ENCODE measurements around the gene MXRA5. TPM values are rescaled to one million over a fixed set of nuclear protein-coding genes. Genes with fewer than 3 reads are reported as not detected.

MXRA5 gene
- total and polyA plus RNA-seq, 2 of the 8 experiments (the other 6 are each of a cell fraction or from before 2014, with no cell fraction given): 0.56 to 1.7 TPM

DNA sequence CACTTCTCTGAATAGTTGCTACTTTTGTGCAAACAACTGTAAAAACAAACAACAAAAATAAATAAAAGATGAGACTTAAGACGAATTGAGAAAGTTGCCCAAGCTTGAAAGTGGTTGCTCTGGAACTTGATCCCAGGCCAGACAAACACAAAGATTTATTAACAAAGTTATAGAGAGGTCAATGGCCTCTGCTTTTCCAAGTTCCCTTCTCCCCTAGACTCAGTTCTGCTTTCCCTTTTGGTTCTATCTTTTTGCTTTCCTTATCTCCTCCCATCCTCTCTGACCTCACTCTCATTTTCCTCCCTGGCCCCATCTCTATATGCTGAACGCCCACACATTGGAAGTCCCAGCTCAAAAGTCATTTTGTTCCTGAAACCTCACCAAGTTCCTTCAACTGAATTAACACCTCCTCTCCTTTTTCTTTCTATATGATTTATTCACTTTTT lies 82.7 kb downstream of the MXRA5 start:
- ChIA-PET CTCF (ENCODE audit: partially characterized antibody) (no interaction called here), POLR2A (ENCODE audit: partially characterized antibody) (no interaction called here)
- WGBS, 2 experiments (ENCODE audit: extremely low coverage in 1 of 2, insufficient coverage in 1 of 2, insufficient read length in 1 of 2, insufficient replicate concordance in 2 of 2, low coverage in 1 of 2, low lambda C conversion rate in 2 of 2, missing lambda C conversion rate in 1 of 2): 83% methylated on average over 2 of the region's 2 CpGs; no CpG with 5 or more reads in 1 of the 2 experiments
- Histone ChIP-seq H4K20me1 (replicated peaks in 1 of 2; ENCODE audit: control insufficient read depth in 1 of 2, insufficient read depth in 2 of 2, low read length in 2 of 2) (no peaks in the 10 kb centered on the region), H2BK12ac (ENCODE audit: low read depth, low read length) (no peak overlapping the region), H2BK15ac (ENCODE audit: low read length) (no peak overlapping the region), H3K36me3 (ENCODE audit: control insufficient read depth in 2 of 4, insufficient read depth in 4 of 4, low read length in 3 of 4) (no peaks in the 10 kb centered on the region), H4K8ac (ENCODE audit: extremely low read depth, insufficient read depth, low read length) (no peak overlapping the region), H3K14ac (ENCODE audit: insufficient read length) (no peak overlapping the region), H3K4me3 (ENCODE audit: extremely low read depth in 1 of 4, insufficient read depth in 2 of 4, low read depth in 3 of 4, low read length in 4 of 4) (no peak overlapping the region), H2BK120ac (replicated peaks; ENCODE audit: low read depth, low read length) (no peak overlapping the region), H3K79me2 (ENCODE audit: control insufficient read depth in 1 of 2, insufficient read depth in 2 of 2, low read length in 2 of 2) (no peaks in the 10 kb centered on the region), H3K4ac (replicated peaks; ENCODE audit: insufficient read length, low read depth, low read length) (no peak overlapping the region), H3K9ac (replicated peaks in 1 of 4; ENCODE audit: extremely low read depth in 1 of 4, low read depth in 3 of 4, low read length in 3 of 4) (no peak overlapping the region), H3K27me3 (replicated peaks in 1 of 4; ENCODE audit: control insufficient read depth in 3 of 4, extremely low read depth in 1 of 4, insufficient read depth in 3 of 4, low read length in 3 of 4) (no peaks in the 10 kb centered on the region), H3K9me3 (ENCODE audit: insufficient read depth in 2 of 2, low read depth in 1 of 2, low read length in 1 of 2) (no peaks in the 10 kb centered on the region), H4K91ac (replicated peaks; ENCODE audit: insufficient read length, low read length) (no peak overlapping the region), H2BK20ac (ENCODE audit: low read length) (no peak overlapping the region), H3K4me1 (replicated peaks in 1 of 4; ENCODE audit: control insufficient read depth in 3 of 4, insufficient read depth in 4 of 4, low read length in 3 of 4) (no peaks in the 10 kb centered on the region), H3K18ac (ENCODE audit: extremely low read depth, low read length) (no peak overlapping the region), H3K4me2 (ENCODE audit: insufficient read depth in 1 of 2, low read depth in 2 of 2, low read length in 2 of 2) (no peak overlapping the region), H2AK5ac (ENCODE audit: low read depth, low read length) (no peak overlapping the region), H2BK5ac (ENCODE audit: low read depth, low read length) (no peak overlapping the region), H3K23ac (ENCODE audit: insufficient read length) (no peak overlapping the region), H3K56ac (replicated peaks; ENCODE audit: insufficient read length, low read depth, low read length) (no peak overlapping the region), H3K27ac (ENCODE audit: low read depth, low read length) (no peak overlapping the region), H2AFZ (ENCODE audit: low read length) (no peak overlapping the region), H4K5ac (ENCODE audit: insufficient read length, low read depth, low read length) (no peak overlapping the region), H3K79me1 (ENCODE audit: low read depth, low read length) (no peaks in the 10 kb centered on the region), H3K23me2 (ENCODE audit: low read depth, low read length) (no peaks in the 10 kb centered on the region)
- FAIRE-seq (no peak), DNase-seq (ENCODE audit: low read depth in 1 of 2, low spot score in 2 of 2) (no peak)
- TF ChIP-seq SUZ12 (IDR thresholded peaks at IDR 0.05; ENCODE audit: low read length): no peak
- TF ChIP-seq SIN3A (conservative IDR thresholded peaks at IDR 0.05 in 1 of 2, IDR thresholded peaks at IDR 0.05 in 1 of 2; ENCODE audit: low read depth in 1 of 2, low read length in 2 of 2): no peak
